GM21619 (cell line): ENCODE data around the gene ATP2B3.
"Not testable (repeated sequence)": the region's sequence is repeated elsewhere in the genome, so short reads cannot be mapped to it uniquely, and the experiment has no call there.

Source experiments
- ATAC-seq: cut with Tn5 transposase; IDR thresholded peaks from one replicate; pipeline ENCODE4 v1.9.1; 2021; ENCODE audit not compliant: unreplicated experiment

The ATP2B3 gene

GRCh38 chrX:153592091-153592833 lies 74.8 kb downstream of the ATP2B3 start:
- no peak for ATAC-seq

GRCh38 chrX:153592966-153593688 lies 75.7 kb downstream of the ATP2B3 start:
- ATAC-seq, result no peak

GRCh38 chrX:153593811-153594500 lies 76.5 kb downstream of the ATP2B3 start:
- no peak for ATAC-seq

DNA sequence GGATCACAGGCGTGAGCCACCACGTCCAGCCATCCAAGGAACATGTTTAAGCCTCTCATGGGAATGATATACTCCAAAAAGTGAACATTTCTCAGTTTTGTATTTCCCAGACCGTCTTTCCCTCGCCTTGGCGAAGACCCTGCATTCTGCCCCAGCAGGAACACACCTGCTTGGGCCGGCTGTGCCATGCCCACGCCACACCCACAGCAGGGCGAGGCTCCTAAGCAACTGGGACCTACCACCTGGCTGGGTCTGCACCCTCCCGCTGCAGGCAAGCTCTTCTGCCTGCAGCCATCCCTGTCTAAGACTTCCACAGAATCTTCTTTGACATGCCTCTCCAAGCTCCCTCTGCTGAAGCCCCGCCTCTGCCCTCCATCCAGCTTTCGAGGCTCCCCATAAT lies 77.9 kb downstream of the ATP2B3 start:
- no peak for ATAC-seq

GRCh38 chrX:153595859-153596857 lies 78.7 kb downstream of the ATP2B3 start:
- no peak for ATAC-seq

GRCh38 chrX:153596981-153597750 lies 79.7 kb downstream of the ATP2B3 start:
- no peak for ATAC-seq

DNA sequence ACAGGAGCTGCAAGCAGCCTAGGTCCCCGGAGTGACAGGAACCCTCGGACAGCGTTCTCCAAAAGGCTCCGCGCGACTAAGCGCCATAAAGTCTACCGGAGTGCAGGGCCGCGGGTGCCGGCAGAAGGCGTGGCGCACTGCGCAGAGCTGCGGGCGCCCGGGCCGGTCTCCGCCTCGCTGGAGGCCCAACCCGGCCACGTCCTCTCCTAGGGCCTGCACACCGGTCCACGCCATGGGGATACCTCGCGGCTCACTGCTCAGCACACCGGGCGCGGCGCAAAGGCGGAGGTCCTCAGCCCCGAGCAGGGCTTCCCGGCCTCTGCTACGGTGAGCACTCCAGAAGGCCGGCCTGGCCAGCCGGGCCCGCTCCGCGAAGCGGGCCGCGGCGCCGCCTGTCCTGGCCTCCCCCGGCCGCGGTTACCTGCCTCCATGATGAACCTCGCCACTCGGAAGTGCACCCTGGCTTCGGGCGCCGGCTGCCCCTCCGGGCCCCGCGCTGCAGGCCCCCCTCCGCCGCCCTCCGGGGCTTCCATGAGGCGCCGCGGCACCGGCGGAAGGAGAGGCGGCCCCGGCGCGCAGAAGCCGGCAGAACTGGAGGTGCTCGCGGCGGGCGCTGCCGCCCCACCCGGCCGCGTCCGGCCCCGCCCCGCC lies 81.2 kb downstream of the ATP2B3 start, which contains the start of gene CCNQ:
TSS of gene CCNQ (minus strand) at position 599 of the 651 bp plus-strand sequence. CDS start at position 533, 66 bp downstream.
- peak; percentile 56 for ATAC-seq

DNA sequence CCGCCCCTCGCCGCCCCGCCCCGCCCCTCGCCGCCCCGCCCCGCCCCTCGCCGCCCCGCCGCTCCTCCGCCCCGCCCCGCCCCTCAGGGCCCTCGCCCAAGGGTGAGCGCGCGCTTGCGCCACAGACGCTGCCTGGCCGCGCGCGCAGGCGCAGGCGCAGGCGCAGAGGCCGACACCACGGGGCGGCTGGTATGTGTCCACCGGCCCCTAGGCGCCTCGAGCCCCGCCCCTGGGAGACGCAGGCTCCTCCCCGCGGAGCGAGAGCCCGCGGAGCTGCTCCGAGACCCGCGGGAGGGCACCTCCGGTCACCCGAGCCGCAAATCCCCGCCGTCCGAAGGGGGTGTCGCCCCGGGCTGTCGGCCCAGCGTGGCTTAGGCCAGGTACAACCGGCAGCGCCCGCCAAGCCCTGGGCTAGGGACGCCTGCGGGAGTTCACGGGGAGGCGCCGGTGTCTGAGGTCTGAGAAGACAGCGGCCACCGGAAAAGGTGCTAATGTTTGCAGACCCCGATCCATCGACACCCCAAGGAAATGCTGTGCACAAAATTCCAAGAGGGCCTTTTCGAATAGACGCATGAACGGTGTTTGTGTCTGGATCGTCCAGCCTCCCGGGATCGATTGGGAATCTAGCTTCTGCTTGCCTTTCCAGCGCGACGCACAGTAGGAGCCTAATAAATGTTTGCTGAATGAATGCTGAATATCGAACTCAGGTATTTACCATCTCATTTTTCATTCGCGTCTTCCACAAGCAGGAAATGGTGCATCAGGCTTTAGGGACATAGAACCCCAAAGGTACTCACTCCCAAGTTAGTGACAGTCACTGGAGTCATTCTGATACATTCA lies 82.0 kb downstream of the ATP2B3 start:
- peak; percentile 70 for ATAC-seq

DNA sequence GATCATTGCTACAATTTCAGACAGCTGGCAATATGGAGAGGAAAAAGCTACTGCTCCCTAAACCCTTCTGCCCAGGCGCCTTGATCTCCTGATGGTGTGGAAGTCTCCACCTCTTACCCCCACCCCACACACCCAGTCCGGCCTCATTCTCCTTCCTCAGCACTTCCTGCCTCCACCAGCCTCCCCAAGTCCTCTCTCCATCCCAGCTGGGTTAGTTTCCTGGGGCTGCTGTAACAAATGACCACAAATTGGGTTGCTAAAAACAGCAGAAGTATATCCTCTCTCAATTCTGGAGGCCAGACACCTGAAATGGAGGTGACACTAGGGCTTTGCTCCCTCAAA lies 82.6 kb downstream of the ATP2B3 start:
- ATAC-seq, result no peak

DNA sequence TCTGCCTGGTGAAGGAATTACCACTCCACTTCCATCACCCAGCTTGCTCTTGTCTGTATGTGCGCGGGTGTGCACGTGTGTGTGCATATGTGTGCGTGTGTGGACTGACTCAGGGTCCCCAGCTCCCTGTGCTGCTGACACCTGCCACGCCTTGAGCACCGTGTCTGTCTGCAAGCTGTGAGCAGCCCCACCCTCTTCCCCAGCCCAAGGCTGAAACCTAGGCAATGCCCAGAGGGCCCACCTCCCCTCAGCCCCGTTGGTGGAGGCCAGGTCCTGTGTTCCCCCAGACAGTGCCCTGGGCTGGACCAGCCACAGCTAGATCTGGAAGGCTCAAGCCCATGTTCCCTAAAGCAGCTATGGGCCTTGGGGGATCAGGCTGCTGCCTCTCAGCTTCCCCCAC lies 83.5 kb downstream of the ATP2B3 start:
- no peak for ATAC-seq

DNA sequence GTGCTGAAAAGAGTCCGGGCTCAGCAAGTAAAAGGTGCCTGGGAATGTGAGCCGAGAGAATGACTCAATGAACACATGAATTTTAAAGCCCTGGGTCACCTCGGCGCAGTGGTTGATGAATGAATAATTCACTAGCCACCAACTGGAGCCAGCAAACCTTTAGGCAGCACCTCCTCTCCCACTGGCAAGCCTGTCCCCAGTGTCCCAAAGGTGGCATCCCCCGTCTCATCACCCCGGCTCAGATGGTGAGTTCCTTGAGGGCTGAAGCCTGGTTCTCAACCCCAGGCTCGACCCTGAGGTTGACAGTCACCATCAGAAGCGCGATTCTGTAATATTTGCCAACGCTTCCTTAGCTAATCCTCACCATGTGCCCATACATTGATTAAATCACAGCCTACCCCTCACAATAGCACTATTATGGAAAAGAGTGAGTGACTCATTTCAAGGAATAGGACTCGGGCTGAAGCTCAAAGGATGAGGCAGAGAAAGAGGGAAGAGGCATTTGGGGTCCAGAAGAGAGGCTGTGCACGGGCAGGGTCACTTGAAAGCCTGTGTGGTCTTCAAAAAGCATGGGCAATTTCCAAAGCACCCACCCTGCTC lies 84.2 kb downstream of the ATP2B3 start:
- ATAC-seq, result no peak

- no peak for ATAC-seq
These were observed 85.2 kb downstream of the ATP2B3 start for GRCh38 chrX:153602601-153603000.

- no peak for ATAC-seq
These were observed 85.8 kb downstream of the ATP2B3 start for GRCh38 chrX:153603131-153603656.

- ATAC-seq, result not testable (repeated sequence)
These were observed 87.4 kb downstream of the ATP2B3 start for GRCh38 chrX:153604666-153605380.

DNA sequence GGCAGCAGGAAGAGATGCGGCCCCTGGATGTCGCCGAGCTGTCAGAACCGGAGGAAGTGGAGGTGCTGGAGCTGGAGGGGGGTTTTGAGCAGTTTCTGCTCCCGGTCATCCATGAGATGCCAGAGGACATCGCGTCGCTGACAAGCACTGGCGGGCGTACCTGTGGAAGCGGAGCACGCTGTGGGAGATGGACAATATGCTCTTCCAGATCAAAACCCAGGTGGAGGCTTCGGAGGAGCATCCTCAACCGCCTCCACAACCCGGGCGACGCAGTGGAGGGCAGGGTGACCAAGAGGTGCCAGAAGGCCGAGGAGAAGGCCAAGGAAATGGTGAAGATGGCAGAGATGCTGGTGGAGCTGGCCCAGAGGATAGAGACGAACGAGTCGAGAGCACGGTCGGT lies 89.1 kb downstream of the ATP2B3 start:
- no peak for ATAC-seq

DNA sequence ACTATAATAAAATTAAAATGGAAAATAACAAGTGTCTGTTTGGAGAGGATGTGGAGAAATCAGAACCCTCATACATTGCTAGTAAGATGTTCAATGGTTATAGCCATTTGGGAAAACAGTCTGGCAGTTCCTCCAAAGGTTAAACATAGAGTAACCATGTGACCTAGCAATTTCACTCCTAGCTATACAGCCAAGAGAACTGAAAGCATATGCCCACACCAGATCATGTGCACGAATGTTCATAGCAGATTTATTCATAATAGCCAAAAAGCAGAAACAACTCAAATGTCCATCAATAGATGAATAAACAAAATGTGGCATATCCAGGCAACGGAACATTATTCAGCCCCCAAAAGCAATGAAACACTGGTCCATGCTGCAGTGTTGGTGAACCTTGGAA lies 90.9 kb downstream of the ATP2B3 start:
- ATAC-seq, result no peak

DNA sequence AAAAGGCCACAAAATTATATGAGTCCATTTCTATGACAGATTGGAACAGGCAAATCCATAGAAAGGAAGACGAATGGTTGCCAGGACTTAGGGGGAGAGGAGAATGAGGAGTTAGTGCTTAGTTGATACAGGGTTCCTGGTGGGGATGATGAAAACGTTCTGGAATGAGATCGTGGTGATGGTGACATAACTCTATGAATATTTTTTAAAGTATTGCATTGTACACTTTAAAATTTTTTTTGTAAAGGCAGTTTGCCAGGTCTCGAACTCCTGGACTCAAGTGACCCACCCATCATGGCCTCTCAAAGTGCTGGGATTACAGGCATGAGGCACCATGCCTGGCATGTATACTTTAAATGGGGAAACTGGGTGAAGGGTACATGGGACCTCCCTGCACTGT lies 91.4 kb downstream of the ATP2B3 start:
- ATAC-seq, result no peak
